Measurements from ENCODE around the gene CHD6.

DNA sequence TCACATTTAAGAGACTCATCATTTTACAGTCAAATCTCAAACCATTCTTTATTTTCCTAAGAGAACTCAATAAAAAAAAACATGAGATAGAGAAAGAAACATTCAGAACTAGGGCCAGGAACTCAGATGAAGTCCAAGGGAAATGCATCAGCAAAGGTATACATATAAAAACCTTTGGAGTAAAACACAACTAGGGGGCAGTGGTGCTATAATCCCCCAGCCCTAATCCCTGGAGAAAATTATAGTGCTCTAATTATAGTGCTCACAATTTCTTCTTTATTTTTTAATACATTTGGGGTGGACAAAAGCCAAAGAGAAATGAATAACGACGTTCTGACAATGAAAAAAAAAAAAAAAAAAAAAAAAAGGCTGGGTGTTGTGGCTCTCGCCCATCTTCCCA, 151.0 kb downstream of the CHD6 start:
- no peak for TF ChIP-seq POLR2A (IDR thresholded peaks at IDR 0.05)
- TF ChIP-seq, protein P1, sequence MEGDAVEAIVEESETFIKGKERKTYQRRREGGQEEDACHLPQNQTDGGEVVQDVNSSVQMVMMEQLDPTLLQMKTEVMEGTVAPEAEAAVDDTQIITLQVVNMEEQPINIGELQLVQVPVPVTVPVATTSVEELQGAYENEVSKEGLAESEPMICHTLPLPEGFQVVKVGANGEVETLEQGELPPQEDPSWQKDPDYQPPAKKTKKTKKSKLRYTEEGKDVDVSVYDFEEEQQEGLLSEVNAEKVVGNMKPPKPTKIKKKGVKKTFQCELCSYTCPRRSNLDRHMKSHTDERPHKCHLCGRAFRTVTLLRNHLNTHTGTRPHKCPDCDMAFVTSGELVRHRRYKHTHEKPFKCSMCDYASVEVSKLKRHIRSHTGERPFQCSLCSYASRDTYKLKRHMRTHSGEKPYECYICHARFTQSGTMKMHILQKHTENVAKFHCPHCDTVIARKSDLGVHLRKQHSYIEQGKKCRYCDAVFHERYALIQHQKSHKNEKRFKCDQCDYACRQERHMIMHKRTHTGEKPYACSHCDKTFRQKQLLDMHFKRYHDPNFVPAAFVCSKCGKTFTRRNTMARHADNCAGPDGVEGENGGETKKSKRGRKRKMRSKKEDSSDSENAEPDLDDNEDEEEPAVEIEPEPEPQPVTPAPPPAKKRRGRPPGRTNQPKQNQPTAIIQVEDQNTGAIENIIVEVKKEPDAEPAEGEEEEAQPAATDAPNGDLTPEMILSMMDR (IDR thresholded peaks at IDR 0.05) = no peak

Data from heart left ventricle (tissue), 13 donors.